Measurements from ENCODE around the gene NQO1.

GRCh38 chr16:69727916-69728270 is 1.5 kb upstream of the NQO1 start:
- no peak for TF ChIP-seq CTCF (IDR thresholded peaks at IDR 0.05)
- TF ChIP-seq EZH2phosphoT487 (IDR thresholded peaks at IDR 0.05), result no peak
